ENCODE measurements around the gene ITPKA.
A peak's percentile ranks its signal among the peaks of the same experiment; 100 is the strongest.

Gene ITPKA

GRCh38 chr15:41498657-41499056, 5.0 kb downstream of the ITPKA start:
- DNase-seq (ENCODE audit: low spot score), result no peak
- no peak overlapping the region for H3K4ac ChIP-seq (ENCODE audit: low read length)
- no peak overlapping the region for H2BK15ac ChIP-seq (ENCODE audit: low read length)
- H3K79me1 ChIP-seq (ENCODE audit: low read depth, low read length), result peaks cover 1% of the 10 kb centered on the region
- no peak overlapping the region for H3K9ac ChIP-seq (ENCODE audit: low read depth, low read length, poor library complexity)
- no peak overlapping the region for H3K4me3 ChIP-seq (ENCODE audit: low read length in 2 of 2)
- peaks cover 51 to 98% (median 92%) of the 10 kb centered on the region in 3 experiments for H3K27me3 ChIP-seq (ENCODE audit: control insufficient read depth in 3 of 3, insufficient read depth in 3 of 3, low read depth in 1 of 3, low read length in 3 of 3)
- no peaks in the 10 kb centered on the region for H3K36me3 ChIP-seq (replicated peaks in 1 of 2; ENCODE audit: control insufficient read depth in 2 of 2, insufficient read depth in 2 of 2, low read length in 2 of 2)
- peaks cover 17 to 20% of the 10 kb centered on the region in 2 donors for H3K4me1 ChIP-seq (ENCODE audit: control insufficient read depth in 2 of 2, insufficient read depth in 1 of 2, low read depth in 1 of 2, low read length in 2 of 2)
- no peak overlapping the region for H4K8ac ChIP-seq (ENCODE audit: low read depth, low read length)
- no peak overlapping the region for H2AK5ac ChIP-seq (ENCODE audit: low read depth, low read length)
- no peak overlapping the region for H2BK12ac ChIP-seq (ENCODE audit: low read length)
- peaks cover 0 to 5% of the 10 kb centered on the region in 2 donors for H3K9me3 ChIP-seq (replicated peaks in 1 of 2; ENCODE audit: control insufficient read depth in 2 of 2, insufficient read depth in 1 of 2, low read depth in 1 of 2, low read length in 2 of 2)
- no peak overlapping the region for H3K27ac ChIP-seq (replicated peaks; ENCODE audit: low read length)
- no peak overlapping the region for H4K91ac ChIP-seq (ENCODE audit: low read depth, low read length, poor library complexity)
- H3K4me2 ChIP-seq (ENCODE audit: insufficient read depth, low read length, poor library complexity, severe bottlenecking), result no peak overlapping the region
- H3K14ac ChIP-seq (ENCODE audit: low read length), result no peak overlapping the region
- H3K23ac ChIP-seq (ENCODE audit: low read depth, low read length, poor library complexity), result no peak overlapping the region
- no CpG with 5 or more reads among the region's 2 CpGs for WGBS, 2 donors (ENCODE audit: extremely low coverage in 2 of 2, insufficient read length in 2 of 2, insufficient replicate concordance in 1 of 2)
- H2BK5ac ChIP-seq (ENCODE audit: low read length), result no peak overlapping the region
- no peak overlapping the region for H2BK120ac ChIP-seq (ENCODE audit: low read depth, low read length)
- H2AFZ ChIP-seq (ENCODE audit: low read length), result no peak overlapping the region
- H3K18ac ChIP-seq (ENCODE audit: low read length), result no peak overlapping the region

GRCh38 chr15:41499109-41499851, 5.6 kb downstream of the ITPKA start:
- Histone ChIP-seq H3K23ac (ENCODE audit: low read depth, low read length, poor library complexity) (no peak overlapping the region), H2BK5ac (ENCODE audit: low read length) (no peak overlapping the region), H3K4me3 (ENCODE audit: low read length in 2 of 2) (no peak overlapping the region), H2AFZ (ENCODE audit: low read length) (no peak overlapping the region), H4K91ac (ENCODE audit: low read depth, low read length, poor library complexity) (no peak overlapping the region), H3K79me1 (ENCODE audit: low read depth, low read length) (peaks cover 1% of the 10 kb centered on the region), H3K9ac (ENCODE audit: low read depth, low read length, poor library complexity) (no peak overlapping the region), H3K14ac (ENCODE audit: low read length) (no peak overlapping the region), H3K4me2 (ENCODE audit: insufficient read depth, low read length, poor library complexity, severe bottlenecking) (no peak overlapping the region), H3K18ac (ENCODE audit: low read length) (no peak overlapping the region), H3K36me3 (replicated peaks in 1 of 2; ENCODE audit: control insufficient read depth in 2 of 2, insufficient read depth in 2 of 2, low read length in 2 of 2) (no peaks in the 10 kb centered on the region), H4K8ac (ENCODE audit: low read depth, low read length) (no peak overlapping the region), H3K4ac (ENCODE audit: low read length) (no peak overlapping the region), H2BK15ac (ENCODE audit: low read length) (no peak overlapping the region), H2BK120ac (ENCODE audit: low read depth, low read length) (no peak overlapping the region), H3K27me3 (ENCODE audit: control insufficient read depth in 3 of 3, insufficient read depth in 3 of 3, low read depth in 1 of 3, low read length in 3 of 3) (peaks cover 50 to 99% (median 94%) of the 10 kb centered on the region in 3 experiments), H3K27ac (replicated peaks; ENCODE audit: low read length) (no peak overlapping the region), H3K4me1 (ENCODE audit: control insufficient read depth in 2 of 2, insufficient read depth in 1 of 2, low read depth in 1 of 2, low read length in 2 of 2) (peaks cover 16 to 17% of the 10 kb centered on the region in 2 donors), H2BK12ac (ENCODE audit: low read length) (no peak overlapping the region), H3K9me3 (replicated peaks in 1 of 2; ENCODE audit: control insufficient read depth in 2 of 2, insufficient read depth in 1 of 2, low read depth in 1 of 2, low read length in 2 of 2) (peaks cover 0 to 5% of the 10 kb centered on the region in 2 donors), H2AK5ac (ENCODE audit: low read depth, low read length) (no peak overlapping the region)
- DNase-seq (ENCODE audit: low spot score), result no peak
- WGBS, 2 donors (ENCODE audit: extremely low coverage in 2 of 2, insufficient read length in 2 of 2, insufficient replicate concordance in 1 of 2), result no CpG with 5 or more reads among the region's 6 CpGs

GRCh38 chr15:41501191-41501917, 7.7 kb downstream of the ITPKA start:
- H3K79me1 ChIP-seq (ENCODE audit: low read depth, low read length), result peaks cover 1% of the 10 kb centered on the region
- H3K27ac ChIP-seq (replicated peaks; ENCODE audit: low read length), result no peak overlapping the region
- peak overlapping the region; percentile 48 for H3K4me2 ChIP-seq (ENCODE audit: insufficient read depth, low read length, poor library complexity, severe bottlenecking)
- H2BK12ac ChIP-seq (ENCODE audit: low read length), result peak overlapping the region; percentile 99
- H3K4ac ChIP-seq (ENCODE audit: low read length), result no peak overlapping the region
- H2BK120ac ChIP-seq (ENCODE audit: low read depth, low read length), result no peak overlapping the region
- no peaks in the 10 kb centered on the region for H3K36me3 ChIP-seq (replicated peaks in 1 of 2; ENCODE audit: control insufficient read depth in 2 of 2, insufficient read depth in 2 of 2, low read length in 2 of 2)
- H3K18ac ChIP-seq (ENCODE audit: low read length), result peak overlapping the region; percentile 89
- peak overlapping the region; percentile 68 for H3K9ac ChIP-seq (ENCODE audit: low read depth, low read length, poor library complexity)
- H4K91ac ChIP-seq (ENCODE audit: low read depth, low read length, poor library complexity), result no peak overlapping the region
- H3K4me1 ChIP-seq (ENCODE audit: control insufficient read depth in 2 of 2, insufficient read depth in 1 of 2, low read depth in 1 of 2, low read length in 2 of 2), result peaks cover 3 to 16% of the 10 kb centered on the region in 2 donors
- H2AK5ac ChIP-seq (ENCODE audit: low read depth, low read length), result peak overlapping the region; percentile 33
- no peak overlapping the region for H2BK5ac ChIP-seq (ENCODE audit: low read length)
- peak overlapping the region; percentile 92 for H3K23ac ChIP-seq (ENCODE audit: low read depth, low read length, poor library complexity)
- H3K9me3 ChIP-seq (replicated peaks in 1 of 2; ENCODE audit: control insufficient read depth in 2 of 2, insufficient read depth in 1 of 2, low read depth in 1 of 2, low read length in 2 of 2), result peaks cover 0 to 5% of the 10 kb centered on the region in 2 donors
- H3K27me3 ChIP-seq (ENCODE audit: control insufficient read depth in 3 of 3, insufficient read depth in 3 of 3, low read depth in 1 of 3, low read length in 3 of 3), result peaks cover 34 to 97% (median 92%) of the 10 kb centered on the region in 3 experiments
- DNase-seq (ENCODE audit: low spot score), result peak; percentile 26
- no CpG with 5 or more reads among the region's 56 CpGs for WGBS, 2 donors (ENCODE audit: extremely low coverage in 2 of 2, insufficient read length in 2 of 2, insufficient replicate concordance in 1 of 2)
- H4K8ac ChIP-seq (ENCODE audit: low read depth, low read length), result no peak overlapping the region
- H2BK15ac ChIP-seq (ENCODE audit: low read length), result peak overlapping the region; percentile 63
- H2AFZ ChIP-seq (ENCODE audit: low read length), result peak overlapping the region; percentile 88
- H3K4me3 ChIP-seq (ENCODE audit: low read length in 2 of 2), result peak overlapping the region; percentile 3 to 46
- peak overlapping the region; percentile 15 for H3K14ac ChIP-seq (ENCODE audit: low read length)

All from neuronal stem cell (in vitro differentiated cells).